Measurements from ENCODE around the gene PXK.

GRCh38 chr3:58369876-58370275, 37.2 kb downstream of the PXK start:
- TF ChIP-seq CTCF (tag by site-specific recombination; IDR thresholded peaks at IDR 0.05) (no peak), ZNF324 (tag by site-specific recombination; IDR thresholded peaks at IDR 0.05) (no peak), HOXC10 (CRISPR knock-in tag; IDR thresholded peaks at IDR 0.05) (no peak), ZNF169 (tag by site-specific recombination; IDR thresholded peaks at IDR 0.05) (no peak), ZNF133 (tag by site-specific recombination; IDR thresholded peaks at IDR 0.05) (no peak), PRDM10 (tag by site-specific recombination; IDR thresholded peaks at IDR 0.05) (no peak), PATZ1 (tag by site-specific recombination; IDR thresholded peaks at IDR 0.05) (no peak)

Data from HEK293 (cell line).